Breast epithelium (tissue), 4 donors: ENCODE measurements around the gene PMEPA1. TPM values are rescaled to one million over a fixed set of nuclear protein-coding genes. Genes with fewer than 3 reads are reported as not detected.

Experiments used
- DNase-seq, 2 donors: peaks; one replicate each; pipeline ENCODE4 v3.0.0-alpha.2; 2019; ENCODE audit warnings: low spot score in 2 of 2
- H3K27ac ChIP-seq, 2 donors: fragments of 200-600 bp; sonication (generic) in 1 of 2; one replicate each; pipeline ENCODE4 v1.5.1; 2016 to 2019; ENCODE audit warnings: mild to moderate bottlenecking in 1 of 2
- H3K27me3 ChIP-seq, 2 donors: fragments of 200-600 bp; sonication (generic) in 1 of 2; one replicate each; pipeline versions ENCODE4 v1.5.1 to v1.6.0; 2017 to 2019; ENCODE audit warnings: control low read depth in 1 of 2, mild to moderate bottlenecking in 1 of 2
- H3K36me3 ChIP-seq: fragments of 200-600 bp; one replicate; pipeline ENCODE4 v1.5.1; 2019
- H3K4me1 ChIP-seq, 2 donors: fragments of 200-600 bp; sonication (generic); one replicate each; pipeline ENCODE4 v1.5.1; 2016 to 2019; ENCODE audit warnings: control low read depth in 1 of 2
- H3K4me3 ChIP-seq, 3 donors: fragments of 200-600 bp; sonication (generic); 1 replicate in 2 of 3; 2 replicates in 1 of 3; pipeline ENCODE4 v1.5.1; 2016 to 2019; ENCODE audit warnings: mild to moderate bottlenecking in 3 of 3, moderate library complexity in 2 of 3
- H3K9me3 ChIP-seq, 2 donors: fragments of 200-600 bp; sonication (generic) in 1 of 2; one replicate each; pipeline ENCODE4 v1.5.1; 2016 to 2019; ENCODE audit warnings: control low read depth in 1 of 2
- POLR2A ChIP-seq: fragments of 450-650 bp; IDR thresholded peaks from one replicate; pipeline ENCODE4 v1.6.1; 2016; ENCODE audit warnings: antibody characterized with exemption, mild to moderate bottlenecking, moderate library complexity
- POLR2AphosphoS5 ChIP-seq, 3 donors: sonication (generic); formaldehyde crosslinking; IDR thresholded peaks; one replicate each; pipeline ENCODE4 v1.6.1; 2017; ENCODE audit warnings: antibody characterized with exemption in 3 of 3
- intact Hi-C: fragments of 100-400 bp; cut with DNase I; formaldehyde crosslinking; loops from one replicate; pipeline ENCODE4 v1.15.1; 2023; ENCODE audit warnings: low total_unique reads
- total RNA-seq, 3 donors: library from RNA; depleted of rRNA; stranded (reverse); fragments of >200 nt; gene quantifications; one replicate each; pipeline ENCODE4 v1.1.0, GENCODE V29; 2016
- TF ChIP-seq, protein P1 (sequence below), 3 donors: fragments of 450-650 bp; IDR thresholded peaks; one replicate each; pipeline ENCODE4 v1.5.1; 2016 to 2017; ENCODE audit warnings: antibody characterized with exemption in 3 of 3, mild to moderate bottlenecking in 3 of 3, moderate library complexity in 3 of 3

The PMEPA1 gene
- total RNA-seq, 3 donors from 2014 or later = 9.2 to 13.2 (median 13.1) TPM

DNA sequence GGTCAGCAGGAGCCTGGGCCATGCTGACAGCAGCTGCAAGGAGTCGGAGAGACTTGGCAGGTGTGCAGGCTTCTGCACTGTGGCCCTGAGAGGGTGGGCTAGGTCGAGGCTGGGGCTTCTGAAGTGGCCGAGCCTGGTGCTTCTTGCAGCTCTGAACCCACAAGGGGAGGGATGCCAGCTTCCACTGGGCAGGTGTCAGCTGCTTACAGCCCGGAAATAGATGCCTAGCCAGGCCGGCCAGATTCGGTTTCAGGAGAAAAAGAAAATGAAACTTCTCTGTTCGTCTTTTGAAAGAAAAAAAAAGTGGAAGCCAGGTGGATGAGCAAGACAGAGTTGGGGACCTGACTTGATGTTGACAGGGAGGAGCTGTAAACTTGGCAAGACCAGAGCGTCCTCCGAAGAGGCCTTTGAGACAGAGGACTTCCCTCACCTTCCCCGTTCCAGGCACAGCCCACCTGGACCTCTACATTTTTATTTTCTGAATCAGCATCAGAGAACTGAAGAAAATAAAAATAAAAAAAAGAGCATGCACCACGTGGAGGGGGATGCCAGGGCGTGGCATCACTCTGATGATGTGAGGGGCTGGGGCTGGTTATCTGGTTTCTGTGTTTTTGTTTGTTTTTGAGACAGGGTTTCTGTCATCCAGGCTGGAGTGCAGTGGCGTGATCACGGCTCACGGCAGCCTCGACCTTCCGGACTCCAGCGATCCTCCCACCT, 89.4 kb downstream of the PMEPA1 start, which contains the start of gene ZBP1:
Gene ZBP1, minus strand, starts transcription at position 153 of the 717 bp plus-strand sequence. Its CDS starts 131 bp downstream, at position 22.
- no peak for DNase-seq
- Histone ChIP-seq H3K36me3 (no peaks in the 10 kb centered on the region), H3K27ac (peak within 1 kb of the TSS; percentile 25 to 32), H3K9me3 (peaks cover 0 to 7% of the 10 kb centered on the region in 2 donors), H3K4me1 (no peaks in the 10 kb centered on the region), H3K27me3 (no peaks in the 10 kb centered on the region), H3K4me3 (peak within 1 kb of the TSS in 2 of 3 donors; percentile 18 to 28)
- TF ChIP-seq POLR2A (no peak), POLR2AphosphoS5 (IDR thresholded peaks at IDR 0.05) (no peak)
- TF ChIP-seq, protein P1, sequence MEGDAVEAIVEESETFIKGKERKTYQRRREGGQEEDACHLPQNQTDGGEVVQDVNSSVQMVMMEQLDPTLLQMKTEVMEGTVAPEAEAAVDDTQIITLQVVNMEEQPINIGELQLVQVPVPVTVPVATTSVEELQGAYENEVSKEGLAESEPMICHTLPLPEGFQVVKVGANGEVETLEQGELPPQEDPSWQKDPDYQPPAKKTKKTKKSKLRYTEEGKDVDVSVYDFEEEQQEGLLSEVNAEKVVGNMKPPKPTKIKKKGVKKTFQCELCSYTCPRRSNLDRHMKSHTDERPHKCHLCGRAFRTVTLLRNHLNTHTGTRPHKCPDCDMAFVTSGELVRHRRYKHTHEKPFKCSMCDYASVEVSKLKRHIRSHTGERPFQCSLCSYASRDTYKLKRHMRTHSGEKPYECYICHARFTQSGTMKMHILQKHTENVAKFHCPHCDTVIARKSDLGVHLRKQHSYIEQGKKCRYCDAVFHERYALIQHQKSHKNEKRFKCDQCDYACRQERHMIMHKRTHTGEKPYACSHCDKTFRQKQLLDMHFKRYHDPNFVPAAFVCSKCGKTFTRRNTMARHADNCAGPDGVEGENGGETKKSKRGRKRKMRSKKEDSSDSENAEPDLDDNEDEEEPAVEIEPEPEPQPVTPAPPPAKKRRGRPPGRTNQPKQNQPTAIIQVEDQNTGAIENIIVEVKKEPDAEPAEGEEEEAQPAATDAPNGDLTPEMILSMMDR (IDR thresholded peaks at IDR 0.05) = no peak
- intact Hi-C loops = no loop called here

DNA sequence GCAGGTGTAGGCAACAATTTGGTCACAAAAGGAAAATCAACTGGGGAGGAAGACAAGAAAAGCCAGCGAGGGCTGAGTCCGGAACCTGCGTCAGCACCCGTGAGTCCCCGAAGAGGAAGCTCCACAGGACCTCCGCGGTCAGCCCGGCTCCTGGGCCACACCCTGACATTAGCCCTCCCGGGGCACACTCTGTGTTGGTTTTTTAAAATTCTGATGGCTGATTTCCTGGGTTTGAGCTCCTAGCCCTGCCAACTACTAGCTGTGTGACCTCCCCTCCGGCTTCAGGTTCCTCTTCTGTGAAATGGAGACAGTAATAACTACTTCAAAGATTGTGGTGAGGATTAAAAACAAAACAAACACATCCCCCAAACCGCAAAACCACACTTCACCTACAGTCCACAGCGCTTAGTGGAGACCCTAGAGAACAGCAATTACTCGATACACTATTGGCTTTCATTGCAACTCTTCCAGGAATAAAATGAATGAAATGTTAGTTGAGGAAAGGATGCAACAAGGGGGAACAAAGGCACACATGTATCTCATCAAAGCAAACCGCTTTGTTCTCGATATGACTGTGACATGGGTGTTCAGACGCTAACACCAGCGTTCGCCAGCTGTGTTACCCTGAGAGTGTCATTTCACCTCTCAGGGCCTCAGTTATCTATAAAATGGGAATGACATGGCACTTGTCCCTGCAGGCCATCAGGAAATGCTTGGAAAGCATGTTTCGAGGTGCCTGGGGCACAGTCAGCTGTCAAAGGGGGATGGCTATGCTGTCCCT, 90.6 kb downstream of the PMEPA1 start:
- no peak for TF ChIP-seq POLR2AphosphoS5 (IDR thresholded peaks at IDR 0.05)
- TF ChIP-seq POLR2A = no peak
- TF ChIP-seq, protein P1 (IDR thresholded peaks at IDR 0.05) = no peak
- H3K4me3 ChIP-seq = no peak overlapping the region
- intact Hi-C loops = no loop called here
- no peaks in the 10 kb centered on the region for H3K9me3 ChIP-seq
- DNase-seq = no peak
- no peaks in the 10 kb centered on the region for H3K4me1 ChIP-seq
- H3K27ac ChIP-seq = peak overlapping the region; percentile 25 to 32
- H3K36me3 ChIP-seq = no peaks in the 10 kb centered on the region
- no peaks in the 10 kb centered on the region for H3K27me3 ChIP-seq

DNA sequence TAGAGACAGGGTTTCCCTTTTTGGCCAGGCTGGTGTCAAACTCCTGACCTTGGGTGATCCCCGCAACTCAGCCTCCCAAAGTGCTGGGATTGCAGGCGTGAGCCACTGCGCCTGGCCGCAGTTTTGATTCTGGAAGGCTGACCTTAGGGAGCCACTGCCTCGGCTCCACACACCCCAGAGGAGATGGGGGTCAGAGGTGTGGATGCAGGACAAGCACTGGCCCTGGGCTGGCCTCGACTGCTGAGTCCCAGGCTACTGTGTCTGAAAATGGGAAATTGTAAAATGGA, 91.1 kb downstream of the PMEPA1 start:
- no peaks in the 10 kb centered on the region for H3K27me3 ChIP-seq
- no peaks in the 10 kb centered on the region for H3K36me3 ChIP-seq
- no peaks in the 10 kb centered on the region for H3K4me1 ChIP-seq
- TF ChIP-seq, protein P1 (IDR thresholded peaks at IDR 0.05) = no peak
- TF ChIP-seq POLR2AphosphoS5 (IDR thresholded peaks at IDR 0.05) = no peak
- TF ChIP-seq POLR2A = no peak
- intact Hi-C loops = no loop called here
- no peaks in the 10 kb centered on the region for H3K9me3 ChIP-seq
- H3K4me3 ChIP-seq = no peak overlapping the region
- H3K27ac ChIP-seq = peak overlapping the region; percentile 25 to 32
- no peak for DNase-seq

DNA sequence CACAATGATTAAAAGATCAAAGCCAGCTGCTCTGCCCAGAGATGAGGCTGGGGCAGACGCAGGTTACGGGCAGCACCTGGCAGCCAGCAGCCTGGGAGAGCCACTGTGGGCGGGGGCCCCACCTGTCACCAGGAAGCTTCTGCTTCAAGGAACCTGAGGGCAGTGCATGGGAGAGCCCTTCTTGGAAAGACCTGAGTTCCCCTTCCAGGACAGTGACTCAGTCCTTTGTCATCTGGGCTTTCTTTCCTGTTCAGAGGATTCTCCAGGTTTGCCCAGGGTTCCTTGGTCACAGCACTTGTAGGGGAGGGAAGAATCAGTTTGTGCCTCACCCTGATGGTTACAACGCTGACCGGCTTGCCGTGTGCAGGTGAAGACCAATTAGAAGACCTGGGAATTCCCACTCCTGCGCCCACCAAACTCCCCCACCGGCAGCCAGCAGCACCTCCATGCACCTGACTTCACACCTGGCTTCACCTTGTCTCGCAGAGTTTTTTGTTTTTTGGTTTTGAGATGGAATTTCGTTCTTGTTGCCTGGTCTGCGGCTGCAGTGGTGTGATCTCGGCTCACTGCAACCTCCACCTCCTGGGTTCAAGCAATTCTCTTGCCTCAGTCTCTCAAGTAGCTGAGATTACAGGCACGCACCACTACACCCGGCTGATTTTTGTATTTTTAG, 91.6 kb downstream of the PMEPA1 start:
- Histone ChIP-seq H3K4me1 (no peaks in the 10 kb centered on the region), H3K27me3 (no peaks in the 10 kb centered on the region), H3K9me3 (no peaks in the 10 kb centered on the region), H3K27ac (peak overlapping the region; percentile 3 to 25), H3K4me3 (no peak overlapping the region), H3K36me3 (no peaks in the 10 kb centered on the region)
- no peak for TF ChIP-seq POLR2AphosphoS5 (IDR thresholded peaks at IDR 0.05)
- no peak for TF ChIP-seq POLR2A
- TF ChIP-seq, protein P1 (IDR thresholded peaks at IDR 0.05) = no peak
- intact Hi-C loops = no loop called here
- peak in 1 of 2 donors; percentile 57 for DNase-seq
